Tibial nerve (tissue), 4 donors: ENCODE results near the gene CHSY3. TPM values are rescaled to one million over a fixed set of nuclear protein-coding genes. Genes with fewer than 3 reads are reported as not detected.

Experiments used
- DNase-seq, 2 donors: peaks; one replicate each; pipeline ENCODE4 v3.0.0-alpha.2; 2019; ENCODE audit warnings: low spot score in 2 of 2
- H3K27ac ChIP-seq, 4 donors: fragments of 200-600 bp; sonication (generic) in 3 of 4; one replicate each; pipeline ENCODE4 v1.5.1; 2017 to 2019; ENCODE audit warnings: mild to moderate bottlenecking in 1 of 4
- H3K27me3 ChIP-seq, 2 donors: fragments of 200-600 bp; sonication (generic) in 1 of 2; one replicate each; pipeline versions ENCODE4 v1.5.1 to v1.6.0; 2017 to 2019
- H3K36me3 ChIP-seq, 3 donors: fragments of 200-600 bp; sonication (generic); one replicate each; pipeline ENCODE4 v1.5.1; 2018 to 2019
- H3K4me1 ChIP-seq, 4 donors: fragments of 200-600 bp; sonication (generic) in 3 of 4; one replicate each; pipeline ENCODE4 v1.5.1; 2017 to 2019
- H3K4me3 ChIP-seq, 4 donors: fragments of 200-600 bp; sonication (generic) in 3 of 4; one replicate each; pipeline ENCODE4 v1.5.1; 2017 to 2019; ENCODE audit warnings: mild to moderate bottlenecking in 1 of 4, moderate library complexity in 1 of 4
- H3K9me3 ChIP-seq, 4 donors: fragments of 200-600 bp; sonication (generic) in 3 of 4; one replicate each; pipeline ENCODE4 v1.5.1; 2017 to 2019
- EP300 ChIP-seq, 2 donors: sonication (generic); formaldehyde crosslinking; IDR thresholded peaks; one replicate each; pipeline ENCODE4 v1.6.1; 2017; ENCODE audit warnings: antibody characterized with exemption in 2 of 2, mild to moderate bottlenecking in 1 of 2
- POLR2A ChIP-seq, 2 donors: fragments of 450-650 bp; IDR thresholded peaks; one replicate each; pipeline ENCODE4 v1.6.1; 2017; ENCODE audit warnings: antibody characterized with exemption in 2 of 2, mild to moderate bottlenecking in 2 of 2, moderate library complexity in 2 of 2
- WGBS, 2 donors: methylation state at CpG; one replicate each; pipeline ENCODE4 v1.1.5; 2018; 5-methylcytosine and 5-hydroxymethylcytosine counted together
- total RNA-seq, 4 donors: library from RNA; depleted of rRNA; stranded (reverse); fragments of >200 nt; gene quantifications; one replicate each; pipeline ENCODE4 v1.1.0, GENCODE V29; 2016
- TF ChIP-seq, protein P1 (sequence below), 5 experiments: fragments of 200-600 bp in 3 of 5; fragments of 450-650 bp in 2 of 5; sonication (generic) in 3 of 5; IDR thresholded peaks; one replicate each; pipeline ENCODE4 v1.5.1; 2016 to 2019; ENCODE audit warnings: antibody characterized with exemption in 5 of 5, mild to moderate bottlenecking in 3 of 5, moderate library complexity in 2 of 5

CHSY3 gene
- total RNA-seq, 4 donors from 2014 or later, result 3.6 to 11.2 (median 6.2) TPM

DNA sequence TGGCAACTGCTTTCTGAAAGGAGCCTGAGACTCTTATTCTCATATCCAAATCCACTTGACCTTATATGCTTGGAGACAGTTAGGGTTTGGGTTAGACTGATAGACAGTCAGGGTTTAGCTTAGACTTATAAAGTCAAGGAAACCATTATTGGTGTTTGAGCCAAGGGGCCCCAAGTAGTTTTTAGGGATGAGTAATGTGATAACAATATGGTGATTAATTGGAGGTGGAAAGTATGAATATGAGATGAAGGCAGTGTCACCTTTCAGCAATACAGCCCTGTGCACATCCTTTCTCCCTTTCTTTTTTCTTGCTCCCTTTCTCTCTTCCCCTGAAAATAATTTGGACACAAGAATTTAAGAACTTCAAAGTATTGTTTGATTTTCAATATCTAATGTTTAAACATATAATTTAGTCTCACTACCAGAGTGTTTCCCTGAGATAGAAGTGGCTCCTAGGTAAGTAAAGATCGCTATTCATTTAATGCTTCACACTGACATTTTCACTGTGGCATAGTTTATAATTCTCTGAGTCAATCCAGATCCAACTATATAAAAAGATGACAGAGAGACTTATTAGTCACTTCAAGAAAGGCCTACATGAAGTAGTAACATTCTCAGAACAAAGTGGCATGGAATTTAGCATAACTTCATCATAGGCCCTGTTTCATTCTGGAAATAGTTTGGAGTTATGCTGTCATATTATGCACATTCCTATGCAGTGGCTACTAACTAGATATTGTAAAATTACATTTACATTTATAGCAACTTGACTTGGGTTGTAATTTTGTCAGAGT, 200.8 kb downstream of the CHSY3 start:
- H3K36me3 ChIP-seq, result no peaks in the 10 kb centered on the region
- 86 to 89% methylated on average over 1 of the region's 1 CpG for WGBS, 2 donors
- DNase-seq, result no peak
- no peaks in the 10 kb centered on the region for H3K27me3 ChIP-seq
- H3K4me1 ChIP-seq, result no peaks in the 10 kb centered on the region
- no peak overlapping the region for H3K4me3 ChIP-seq
- H3K27ac ChIP-seq, result no peak overlapping the region
- TF ChIP-seq POLR2A (IDR thresholded peaks at IDR 0.05), result no peak
- TF ChIP-seq, protein P1, sequence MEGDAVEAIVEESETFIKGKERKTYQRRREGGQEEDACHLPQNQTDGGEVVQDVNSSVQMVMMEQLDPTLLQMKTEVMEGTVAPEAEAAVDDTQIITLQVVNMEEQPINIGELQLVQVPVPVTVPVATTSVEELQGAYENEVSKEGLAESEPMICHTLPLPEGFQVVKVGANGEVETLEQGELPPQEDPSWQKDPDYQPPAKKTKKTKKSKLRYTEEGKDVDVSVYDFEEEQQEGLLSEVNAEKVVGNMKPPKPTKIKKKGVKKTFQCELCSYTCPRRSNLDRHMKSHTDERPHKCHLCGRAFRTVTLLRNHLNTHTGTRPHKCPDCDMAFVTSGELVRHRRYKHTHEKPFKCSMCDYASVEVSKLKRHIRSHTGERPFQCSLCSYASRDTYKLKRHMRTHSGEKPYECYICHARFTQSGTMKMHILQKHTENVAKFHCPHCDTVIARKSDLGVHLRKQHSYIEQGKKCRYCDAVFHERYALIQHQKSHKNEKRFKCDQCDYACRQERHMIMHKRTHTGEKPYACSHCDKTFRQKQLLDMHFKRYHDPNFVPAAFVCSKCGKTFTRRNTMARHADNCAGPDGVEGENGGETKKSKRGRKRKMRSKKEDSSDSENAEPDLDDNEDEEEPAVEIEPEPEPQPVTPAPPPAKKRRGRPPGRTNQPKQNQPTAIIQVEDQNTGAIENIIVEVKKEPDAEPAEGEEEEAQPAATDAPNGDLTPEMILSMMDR (IDR thresholded peaks at IDR 0.05), result no peak
- no peak for TF ChIP-seq EP300 (IDR thresholded peaks at IDR 0.05)
- no peaks in the 10 kb centered on the region for H3K9me3 ChIP-seq

DNA sequence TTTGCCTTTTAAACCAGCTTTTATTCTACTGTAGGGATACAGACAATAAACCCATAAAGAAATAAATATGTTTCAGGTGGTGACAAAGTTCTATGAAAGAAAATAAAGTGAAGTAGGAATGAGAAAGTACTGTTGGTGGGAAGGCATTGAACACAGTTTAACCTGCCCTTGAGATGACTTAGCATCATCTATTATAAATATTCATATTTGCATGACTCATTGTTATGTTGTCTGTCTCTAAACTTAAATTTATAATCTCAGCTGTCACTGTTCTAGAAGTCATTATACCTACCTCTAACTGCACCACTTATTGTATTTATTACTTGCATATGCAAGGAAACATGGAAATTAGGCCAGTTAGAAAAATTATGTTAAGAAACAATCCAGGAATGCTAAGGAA, 202.2 kb downstream of the CHSY3 start:
- DNase-seq, result no peak
- no peak overlapping the region for H3K4me3 ChIP-seq
- H3K27me3 ChIP-seq, result no peaks in the 10 kb centered on the region
- H3K27ac ChIP-seq, result no peak overlapping the region
- H3K9me3 ChIP-seq, result no peaks in the 10 kb centered on the region
- no peaks in the 10 kb centered on the region for H3K36me3 ChIP-seq
- TF ChIP-seq, protein P1 (IDR thresholded peaks at IDR 0.05), result no peak
- no peak for TF ChIP-seq EP300 (IDR thresholded peaks at IDR 0.05)
- no peak for TF ChIP-seq POLR2A (IDR thresholded peaks at IDR 0.05)
- no peaks in the 10 kb centered on the region for H3K4me1 ChIP-seq

DNA sequence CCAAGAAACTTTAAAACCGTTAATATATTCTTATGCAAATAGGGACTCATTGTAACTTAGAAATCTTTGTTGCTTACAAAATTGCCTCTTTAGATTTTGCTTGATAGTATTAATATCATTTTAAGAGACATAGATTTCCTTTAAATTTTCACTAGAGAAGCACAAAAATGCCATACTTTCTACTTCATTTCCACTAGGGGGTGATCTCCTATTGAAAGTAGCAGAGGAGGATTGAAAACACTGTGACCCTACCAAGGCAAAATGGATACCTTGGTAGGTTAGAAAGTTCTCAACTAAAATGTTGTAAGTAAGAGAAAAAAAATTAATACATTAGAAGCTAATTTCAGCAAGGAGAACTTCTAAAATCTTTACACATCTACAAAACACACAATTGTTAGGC, 204.9 kb downstream of the CHSY3 start:
- no peaks in the 10 kb centered on the region for H3K27me3 ChIP-seq
- no peak overlapping the region for H3K27ac ChIP-seq
- no peaks in the 10 kb centered on the region for H3K9me3 ChIP-seq
- no peaks in the 10 kb centered on the region for H3K36me3 ChIP-seq
- WGBS, 2 donors, result 49% methylated on average over 1 of the region's 1 CpG
- no peak for DNase-seq
- TF ChIP-seq, protein P1 (IDR thresholded peaks at IDR 0.05), result peak in 4 of 5 experiments; percentile 22 to 48 (median 38)
- TF ChIP-seq EP300 (IDR thresholded peaks at IDR 0.05), result no peak
- no peak for TF ChIP-seq POLR2A (IDR thresholded peaks at IDR 0.05)
- H3K4me3 ChIP-seq, result no peak overlapping the region
- no peaks in the 10 kb centered on the region for H3K4me1 ChIP-seq

DNA sequence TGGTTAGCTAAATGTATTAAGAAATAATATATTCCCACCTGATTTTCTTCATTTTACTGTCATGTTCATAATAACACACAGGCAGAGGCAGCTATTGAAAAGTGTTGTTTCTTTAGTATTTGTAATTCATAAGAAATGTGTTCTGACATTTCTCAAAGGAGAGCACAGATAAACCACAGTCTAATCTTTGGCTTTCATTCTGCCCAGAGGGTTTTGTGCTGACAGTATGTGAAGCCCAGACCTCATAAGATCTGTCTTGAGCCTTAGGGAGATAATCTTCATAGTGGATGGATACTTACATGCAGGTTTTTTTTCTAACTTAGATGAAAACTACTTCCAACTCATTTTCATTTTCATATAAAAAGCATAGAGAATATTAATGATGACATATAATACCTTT, 206.1 kb downstream of the CHSY3 start:
- H3K27me3 ChIP-seq, result no peaks in the 10 kb centered on the region
- DNase-seq, result no peak
- H3K27ac ChIP-seq, result no peak overlapping the region
- TF ChIP-seq, protein P1 (IDR thresholded peaks at IDR 0.05), result no peak
- no peak for TF ChIP-seq POLR2A (IDR thresholded peaks at IDR 0.05)
- TF ChIP-seq EP300 (IDR thresholded peaks at IDR 0.05), result no peak
- no peaks in the 10 kb centered on the region for H3K4me1 ChIP-seq
- no peak overlapping the region for H3K4me3 ChIP-seq
- H3K36me3 ChIP-seq, result no peaks in the 10 kb centered on the region
- no peaks in the 10 kb centered on the region for H3K9me3 ChIP-seq

DNA sequence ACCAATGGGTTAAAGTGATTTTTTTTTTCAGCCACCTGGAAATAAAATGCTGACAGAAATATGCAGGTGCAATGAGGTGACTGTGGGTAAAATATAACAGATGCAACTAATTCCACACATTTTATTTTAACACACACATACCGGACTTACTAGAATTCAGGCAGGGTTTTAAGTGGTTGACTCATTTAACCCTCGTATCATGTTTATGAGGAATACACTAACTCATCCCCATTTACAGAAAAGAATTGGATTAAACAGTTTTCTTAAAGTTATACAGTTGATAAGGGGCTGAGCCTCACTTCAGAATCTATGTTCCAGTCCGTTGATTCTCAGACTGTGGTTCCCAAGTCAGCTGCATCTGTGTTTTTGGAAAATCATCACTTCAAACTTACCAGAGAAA, 207.5 kb downstream of the CHSY3 start:
- TF ChIP-seq POLR2A (IDR thresholded peaks at IDR 0.05), result no peak
- TF ChIP-seq, protein P1 (IDR thresholded peaks at IDR 0.05), result no peak
- no peak for TF ChIP-seq EP300 (IDR thresholded peaks at IDR 0.05)
- WGBS, 2 donors, result 83 to 89% methylated on average over 3 of the region's 3 CpGs
- no peaks in the 10 kb centered on the region for H3K36me3 ChIP-seq
- no peaks in the 10 kb centered on the region for H3K9me3 ChIP-seq
- H3K27ac ChIP-seq, result no peak overlapping the region
- no peak overlapping the region for H3K4me3 ChIP-seq
- no peaks in the 10 kb centered on the region for H3K4me1 ChIP-seq
- no peaks in the 10 kb centered on the region for H3K27me3 ChIP-seq
- no peak for DNase-seq
